ENCODE data around the gene OR6C65.
"Not testable (repeated sequence)": the region's sequence is repeated elsewhere in the genome, so short reads cannot be mapped to it uniquely, and the experiment has no call there.

Gene OR6C65

DNA sequence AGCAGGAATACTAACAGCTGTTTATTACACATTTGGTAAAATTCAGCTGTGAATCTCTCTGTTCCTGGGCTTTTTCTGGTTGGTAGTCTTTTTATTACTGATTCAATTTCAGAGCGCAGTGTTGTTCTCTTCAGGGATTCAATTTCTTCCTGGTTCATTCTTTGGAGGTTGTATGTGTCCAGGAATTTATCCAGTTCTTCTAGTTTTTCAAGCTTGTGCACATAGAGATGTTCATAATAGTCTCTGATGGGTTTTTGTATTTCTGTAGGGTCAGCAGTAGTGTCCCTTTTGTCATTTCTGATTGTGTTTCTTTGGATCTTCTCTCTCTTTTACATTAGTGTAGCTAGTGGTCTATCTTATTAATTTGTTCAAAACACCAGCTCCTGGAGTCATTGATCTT is 16.6 kb downstream of the OR6C65 start:
- Mint-ChIP-seq H3K27me3 (peaks cover 33 to 54% of the 10 kb centered on the region in 2 donors), H3K27ac (no peak overlapping the region), H3K4me3 (no peak overlapping the region), H3K36me3 (no peaks in the 10 kb centered on the region), H3K9me3 (peaks cover 0 to 3% of the 10 kb centered on the region in 2 donors), H3K4me1 (peaks cover 5 to 7% of the 10 kb centered on the region in 2 donors)
- no peak for ATAC-seq (replicated peaks)
- DNase-seq = no peak

DNA sequence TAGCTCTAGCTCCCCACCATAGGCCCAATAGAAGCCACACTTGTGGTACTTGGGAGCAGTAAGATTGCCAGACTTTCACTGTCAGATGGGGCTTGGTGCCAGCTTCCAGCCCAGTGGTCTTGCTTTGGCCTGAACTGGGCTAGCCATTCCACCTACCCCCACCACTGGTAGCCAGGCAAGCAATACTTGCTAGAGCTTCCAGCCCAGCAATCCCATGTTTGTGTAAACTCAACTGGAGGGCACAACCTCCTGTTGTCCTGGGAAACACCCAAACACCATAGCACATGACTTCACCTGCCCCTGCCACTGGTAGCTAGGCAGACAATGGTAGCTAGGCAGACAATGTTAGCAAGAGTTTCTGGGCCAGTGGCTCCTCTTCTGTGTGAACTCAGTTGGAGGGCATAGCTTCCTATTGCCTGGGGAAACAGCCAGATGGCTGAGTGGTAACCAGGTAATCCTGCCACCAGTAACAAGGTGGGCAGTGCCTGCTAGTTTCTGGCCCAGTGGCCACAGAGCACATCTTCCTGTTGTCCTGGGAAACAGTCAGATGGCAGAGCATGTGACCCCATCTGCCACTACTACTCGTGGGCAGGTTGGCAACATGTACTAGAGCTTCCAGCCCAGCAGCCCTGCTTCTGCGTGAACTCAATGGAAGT is 20.1 kb downstream of the OR6C65 start:
- ATAC-seq (replicated peaks) (no peak), DNase-seq (no peak)
- Mint-ChIP-seq H3K4me1 (peaks cover 0 to 1% of the 10 kb centered on the region in 2 donors), H3K4me3 (no peak overlapping the region), H3K27me3 (peaks cover 37 to 53% of the 10 kb centered on the region in 2 donors), H3K27ac (no peak overlapping the region), H3K36me3 (no peaks in the 10 kb centered on the region), H3K9me3 (peaks cover 0 to 3% of the 10 kb centered on the region in 2 donors)

DNA sequence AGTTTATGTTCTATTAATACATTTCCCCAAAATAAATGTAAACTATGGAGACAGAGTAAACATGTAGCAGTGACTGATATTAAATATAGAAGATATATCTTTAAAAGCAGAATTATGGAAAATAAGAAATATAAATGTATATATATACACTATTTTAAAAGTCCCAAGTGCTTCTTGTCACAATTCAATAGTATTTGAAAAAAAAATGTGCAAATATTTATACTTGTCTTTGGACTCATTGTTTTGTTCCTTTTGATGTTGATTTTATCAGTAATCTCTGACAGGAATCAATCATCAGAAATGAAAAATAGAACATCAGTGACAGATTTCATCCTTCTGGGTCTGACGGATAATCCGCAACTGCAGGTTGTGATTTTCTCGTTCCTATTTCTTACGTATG is 25.6 kb downstream of the OR6C65 start, which contains the start of gene OR6C76:
Gene OR6C76 (plus strand): TSS at position 301 of the 400 bp plus-strand sequence. CDS start 0 bp downstream, at position 301.
- Mint-ChIP-seq H3K36me3 (no peaks in the 10 kb centered on the region), H3K4me3 (no peak within 1 kb of the TSS), H3K27me3 (peaks cover 16% of the 10 kb centered on the region in 2 donors), H3K9me3 (peaks cover 2% of the 10 kb centered on the region in 2 donors), H3K27ac (no peak within 1 kb of the TSS), H3K4me1 (no peaks in the 10 kb centered on the region)
- DNase-seq (no peak), ATAC-seq (replicated peaks) (no peak)

DNA sequence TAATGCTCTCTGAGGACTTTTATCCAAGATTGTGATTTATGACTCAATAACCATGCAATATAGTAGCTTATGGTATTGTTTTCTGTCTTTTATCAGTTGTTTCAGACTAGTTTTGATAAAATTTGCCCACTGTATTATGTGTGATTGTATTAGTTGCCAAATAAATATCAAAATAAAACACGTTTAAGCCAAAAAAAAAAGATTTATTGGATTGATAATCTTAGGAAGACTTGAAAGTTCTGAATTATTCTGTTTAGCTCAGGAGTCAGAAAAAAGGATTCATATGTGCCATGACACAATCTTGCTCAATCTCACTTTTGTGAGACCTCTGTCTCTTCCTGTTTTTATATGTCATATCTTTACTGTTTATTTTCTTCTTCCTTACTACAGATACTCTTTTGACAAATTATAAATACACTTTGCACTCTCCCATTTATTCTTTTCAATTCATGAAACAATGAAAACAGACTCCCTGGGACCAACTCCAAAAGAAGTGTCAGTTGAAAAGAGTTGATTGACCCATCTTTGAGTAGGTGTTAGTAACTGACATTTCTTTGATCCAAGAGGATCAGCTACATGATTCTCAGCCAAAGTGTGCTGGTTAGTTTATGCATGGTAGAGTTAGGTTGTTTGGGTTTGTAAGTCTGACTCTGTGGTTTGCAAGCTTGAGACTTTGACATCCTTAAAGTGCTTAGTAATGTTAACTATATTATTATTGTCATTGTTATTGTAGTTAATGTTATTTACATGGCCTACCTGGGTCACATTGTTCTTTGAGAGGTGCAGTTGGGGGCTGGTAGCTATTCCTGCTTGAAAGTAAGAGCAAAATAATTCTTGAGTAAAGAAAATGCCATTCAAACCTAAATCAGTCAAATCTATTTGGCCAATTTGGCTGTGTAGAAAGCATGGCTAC is 28.3 kb downstream of the OR6C65 start:
- H3K9me3 Mint-ChIP-seq = peaks cover 0 to 4% of the 10 kb centered on the region in 2 donors
- H3K27me3 Mint-ChIP-seq = peaks cover 20 to 21% of the 10 kb centered on the region in 2 donors
- no peaks in the 10 kb centered on the region for H3K36me3 Mint-ChIP-seq
- H3K4me1 Mint-ChIP-seq = no peaks in the 10 kb centered on the region
- no peak overlapping the region for H3K4me3 Mint-ChIP-seq
- H3K27ac Mint-ChIP-seq = no peak overlapping the region
- no peak for DNase-seq
- no peak for ATAC-seq (replicated peaks)

DNA sequence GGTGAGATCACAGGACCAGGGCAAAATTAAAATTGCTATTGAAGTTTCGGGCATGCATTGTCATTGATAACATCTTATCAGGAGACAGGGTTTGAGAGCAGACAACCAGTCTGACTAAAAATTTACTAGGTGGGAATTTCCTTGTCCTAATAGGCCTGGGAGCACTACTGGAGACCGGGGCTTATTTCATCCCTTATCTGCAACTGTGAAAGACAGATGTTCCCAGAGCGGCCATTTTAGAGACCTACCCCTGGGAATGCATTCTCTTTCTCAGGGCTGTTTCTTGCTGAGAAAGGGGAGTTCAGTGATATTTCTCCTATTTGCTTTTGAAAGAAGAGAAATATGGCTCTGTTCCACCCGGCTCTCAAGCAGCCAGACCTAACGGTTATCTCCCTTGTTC is 40.9 kb downstream of the OR6C65 start:
- H3K4me3 Mint-ChIP-seq; ATAC-seq (replicated peaks); H3K36me3 Mint-ChIP-seq; DNase-seq; H3K27ac Mint-ChIP-seq; H3K4me1 Mint-ChIP-seq: not testable (repeated sequence)
- peaks cover 17 to 19% of the 10 kb centered on the region in 2 donors for H3K9me3 Mint-ChIP-seq
- H3K27me3 Mint-ChIP-seq = peaks cover 8 to 11% of the 10 kb centered on the region in 2 donors

DNA sequence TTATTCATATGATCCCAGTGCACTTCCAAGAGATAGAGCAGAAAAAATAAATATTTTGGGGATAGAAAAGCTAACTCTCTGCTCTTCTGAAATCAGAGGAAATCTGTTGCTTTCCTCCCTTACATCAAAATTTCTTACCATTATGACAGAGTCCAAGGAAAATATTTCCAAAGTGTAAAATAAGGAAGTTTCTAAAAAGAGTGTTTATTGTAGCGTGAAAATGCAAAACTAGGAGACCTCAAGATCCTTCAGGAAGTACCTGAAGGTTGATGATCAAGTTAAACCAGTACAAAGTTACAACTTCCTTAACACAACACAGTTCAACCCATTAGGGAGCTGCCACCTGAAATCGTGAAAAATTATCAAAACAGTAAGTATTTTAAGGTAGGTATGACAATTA is 43.4 kb downstream of the OR6C65 start, which contains the start of gene OR6C2:
Gene OR6C2 (plus strand): TSS at position 301 of the 400 bp plus-strand sequence. CDS start 8,138 bp downstream, outside the sequence.
- peaks cover 0 to 6% of the 10 kb centered on the region in 2 donors for H3K36me3 Mint-ChIP-seq
- H3K27ac Mint-ChIP-seq = no peak within 1 kb of the TSS
- peaks cover 4 to 9% of the 10 kb centered on the region in 2 donors for H3K4me1 Mint-ChIP-seq
- no peak for ATAC-seq (replicated peaks)
- H3K9me3 Mint-ChIP-seq = peaks cover 17 to 19% of the 10 kb centered on the region in 2 donors
- peaks cover 7 to 11% of the 10 kb centered on the region in 2 donors for H3K27me3 Mint-ChIP-seq
- no peak within 1 kb of the TSS for H3K4me3 Mint-ChIP-seq
- no peak for DNase-seq

DNA sequence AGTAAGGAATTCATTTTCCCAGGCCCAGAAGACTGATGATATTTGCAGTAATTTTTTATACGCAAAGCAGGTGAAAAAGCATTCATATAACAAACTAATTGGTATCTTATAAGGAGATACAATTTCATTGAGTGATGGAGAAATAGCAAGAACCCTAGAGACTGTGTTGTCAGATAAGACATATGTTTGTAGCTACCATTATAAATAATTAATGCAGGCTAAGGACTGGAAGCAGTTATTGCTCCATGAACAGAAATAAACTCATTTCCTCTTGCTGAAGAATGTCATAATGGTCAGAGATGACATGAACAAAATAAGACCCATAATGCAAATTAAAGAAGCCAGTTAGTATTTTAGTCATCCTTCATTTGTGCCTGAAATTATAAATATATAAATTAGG is 45.0 kb downstream of the OR6C65 start:
- Mint-ChIP-seq H3K4me3 (no peak overlapping the region), H3K4me1 (peaks cover 4 to 9% of the 10 kb centered on the region in 2 donors), H3K9me3 (peaks cover 9 to 13% of the 10 kb centered on the region in 2 donors), H3K27ac (no peak overlapping the region), H3K27me3 (peaks cover 2 to 7% of the 10 kb centered on the region in 2 donors), H3K36me3 (peaks cover 0 to 4% of the 10 kb centered on the region in 2 donors)
- DNase-seq (no peak), ATAC-seq (replicated peaks) (no peak)

DNA sequence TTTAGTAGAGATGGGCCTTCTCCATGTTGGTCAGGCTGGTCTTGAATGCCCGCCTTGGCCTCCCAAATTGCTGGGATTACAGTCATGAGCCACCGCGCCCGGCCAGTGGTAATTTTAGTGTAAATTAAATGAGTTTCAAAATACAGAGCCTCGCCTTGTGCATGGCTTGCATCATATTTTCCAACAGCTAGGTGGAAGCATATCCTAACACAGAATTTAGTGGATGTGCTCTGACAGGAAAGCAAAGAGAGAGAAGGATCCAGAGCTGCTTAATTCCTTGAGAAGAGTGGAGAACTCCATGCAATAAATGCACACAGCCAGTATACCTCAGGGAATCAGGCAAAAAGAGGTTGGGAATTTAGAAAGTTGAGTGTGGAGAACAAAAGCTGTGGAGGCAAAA is 46.0 kb downstream of the OR6C65 start:
- H3K4me1 Mint-ChIP-seq = peaks cover 4 to 9% of the 10 kb centered on the region in 2 donors
- H3K27ac Mint-ChIP-seq = no peak overlapping the region
- peaks cover 4 to 7% of the 10 kb centered on the region in 2 donors for H3K9me3 Mint-ChIP-seq
- H3K36me3 Mint-ChIP-seq = peaks cover 0 to 2% of the 10 kb centered on the region in 2 donors
- H3K27me3 Mint-ChIP-seq = peaks cover 0 to 7% of the 10 kb centered on the region in 2 donors
- DNase-seq (no peak), ATAC-seq (replicated peaks) (no peak)
- no peak overlapping the region for H3K4me3 Mint-ChIP-seq

DNA sequence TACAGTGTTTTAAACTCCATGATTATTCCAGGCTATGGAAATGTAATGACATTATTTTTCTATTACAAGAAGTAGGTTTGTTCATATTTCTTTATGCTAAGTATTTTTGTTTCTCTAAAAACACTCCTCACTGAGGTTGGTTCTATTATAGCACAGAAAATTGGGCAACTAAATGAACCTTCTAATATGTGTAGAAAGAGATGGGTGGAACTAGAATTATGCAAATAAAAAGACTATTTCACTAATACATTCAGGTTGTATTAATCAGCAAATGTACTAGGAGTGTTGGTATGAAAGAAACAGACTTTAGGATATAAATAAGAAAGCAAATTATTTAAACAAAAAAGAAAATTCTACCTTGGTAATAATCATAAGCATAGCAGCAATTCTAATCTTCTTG is 48.5 kb downstream of the OR6C65 start:
- Mint-ChIP-seq H3K4me3 (no peak overlapping the region), H3K36me3 (no peaks in the 10 kb centered on the region), H3K27me3 (peaks cover 0 to 13% of the 10 kb centered on the region in 2 donors), H3K4me1 (peaks cover 4 to 9% of the 10 kb centered on the region in 2 donors), H3K27ac (no peak overlapping the region), H3K9me3 (no peaks in the 10 kb centered on the region)
- DNase-seq (no peak), ATAC-seq (replicated peaks) (no peak)

Data from stimulated activated naive B cell treated with anti-CD40 and anti-IgM and Interleukin-4, amounts not matched to agents 10 μg/mL and 1 μg/mL and 100 μg/mL, for 72 hours (primary cell).